ENCODE results near the gene DTWD2.

Gene DTWD2

DNA sequence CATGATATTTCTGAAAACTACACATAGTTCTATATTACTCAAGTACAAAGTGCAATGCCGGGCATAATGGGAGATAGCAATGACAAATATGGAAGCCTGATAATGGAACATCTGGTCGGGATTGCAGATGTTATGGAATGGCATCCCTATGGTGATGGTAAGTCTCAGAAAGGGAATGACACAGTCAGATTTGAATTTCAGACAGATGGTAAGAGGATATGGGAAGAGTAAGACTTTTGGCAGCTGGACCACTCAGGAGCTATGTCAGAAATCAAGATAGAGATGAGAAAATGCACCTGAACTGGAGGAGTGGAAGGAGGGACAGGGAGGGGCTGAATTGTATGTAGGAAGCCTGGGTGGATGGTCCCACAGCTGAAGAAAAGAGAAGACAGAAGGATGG, 200.0 kb downstream of the DTWD2 start:
- no peak for TF ChIP-seq ZNF384 (IDR thresholded peaks at IDR 0.05)
- TF ChIP-seq BHLHE40 (IDR thresholded peaks at IDR 0.05; ENCODE audit: borderline replicate concordance), result no peak
- no peak for TF ChIP-seq SUZ12 (IDR thresholded peaks at IDR 0.05)
- TF ChIP-seq FOXK2 (IDR thresholded peaks at IDR 0.05), result no peak
- TF ChIP-seq L3MBTL2 (conservative IDR thresholded peaks at IDR 0.05), result no peak
- no peak for TF ChIP-seq HDGF (IDR thresholded peaks at IDR 0.05; ENCODE audit: borderline replicate concordance)
- TF ChIP-seq, protein P1, sequence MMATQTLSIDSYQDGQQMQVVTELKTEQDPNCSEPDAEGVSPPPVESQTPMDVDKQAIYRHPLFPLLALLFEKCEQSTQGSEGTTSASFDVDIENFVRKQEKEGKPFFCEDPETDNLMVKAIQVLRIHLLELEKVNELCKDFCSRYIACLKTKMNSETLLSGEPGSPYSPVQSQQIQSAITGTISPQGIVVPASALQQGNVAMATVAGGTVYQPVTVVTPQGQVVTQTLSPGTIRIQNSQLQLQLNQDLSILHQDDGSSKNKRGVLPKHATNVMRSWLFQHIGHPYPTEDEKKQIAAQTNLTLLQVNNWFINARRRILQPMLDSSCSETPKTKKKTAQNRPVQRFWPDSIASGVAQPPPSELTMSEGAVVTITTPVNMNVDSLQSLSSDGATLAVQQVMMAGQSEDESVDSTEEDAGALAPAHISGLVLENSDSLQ (IDR thresholded peaks at IDR 0.05), result no peak
- TF ChIP-seq LEF1 (IDR thresholded peaks at IDR 0.05; ENCODE audit: borderline replicate concordance), result no peak
- TF ChIP-seq CTBP1 (IDR thresholded peaks at IDR 0.05; ENCODE audit: borderline replicate concordance), result no peak
- CTCF ChIA-PET, result no interaction called here
- POLR2A ChIA-PET, result no interaction called here
- no peak for DNase-seq (ENCODE audit: extremely low spot score)

All from HEK293T (cell line).